Measurements from ENCODE around the gene ABLIM2.

Gene ABLIM2

DNA sequence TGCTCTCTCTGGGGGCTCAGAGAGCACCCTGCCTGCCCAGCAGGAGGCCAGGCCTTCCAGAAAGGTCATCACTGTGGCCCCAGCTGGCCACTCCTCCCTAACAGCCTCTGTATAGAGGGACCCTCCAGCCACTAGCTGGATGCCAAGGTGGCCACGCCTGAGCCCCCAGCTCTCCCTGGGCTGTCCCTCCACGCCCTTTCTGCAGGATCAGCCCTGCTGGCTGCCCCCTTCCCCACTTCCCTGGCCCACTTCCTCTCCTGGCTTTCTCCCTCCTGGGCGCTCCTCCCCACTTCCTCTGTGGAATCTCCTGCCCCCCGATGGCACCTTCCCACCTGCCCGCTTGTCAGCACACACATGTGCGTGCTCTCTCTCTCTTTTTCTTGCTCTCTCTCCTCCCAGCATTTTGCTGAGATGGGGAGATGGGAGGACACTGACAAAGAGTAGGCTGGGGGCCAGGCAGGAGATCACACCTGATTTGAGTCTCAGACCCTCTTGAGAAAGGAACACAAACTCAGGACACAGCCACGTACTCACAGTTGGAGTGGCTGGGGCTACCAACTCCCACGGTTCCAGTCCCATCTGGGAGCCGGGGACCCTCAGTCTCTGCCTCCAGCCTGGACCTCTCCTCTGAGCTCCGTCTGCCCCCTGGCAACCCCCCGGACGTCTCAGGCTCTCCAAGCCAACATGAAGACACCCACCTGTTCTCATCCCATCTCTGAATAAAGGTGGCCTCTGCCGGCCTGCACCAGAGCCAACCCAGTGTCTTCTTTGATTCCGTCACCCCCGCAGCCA, 156.9 kb downstream of the ABLIM2 start:
- H2AFZ ChIP-seq (ENCODE audit: low read depth, low read length, severe bottlenecking): no peak overlapping the region
- H3K36me3 ChIP-seq (ENCODE audit: low read length): no peaks in the 10 kb centered on the region
- no peak overlapping the region for H3K9ac ChIP-seq (ENCODE audit: low read length)
- H3K9me2 ChIP-seq (replicated peaks; ENCODE audit: insufficient read depth, low read length): no peaks in the 10 kb centered on the region
- no peak overlapping the region for H3K4me2 ChIP-seq (ENCODE audit: low read depth, low read length, poor library complexity, severe bottlenecking)
- no peak overlapping the region for H3K27ac ChIP-seq (ENCODE audit: low read depth, low read length)
- H4K20me1 ChIP-seq (ENCODE audit: low read depth, low read length): no peaks in the 10 kb centered on the region
- no peaks in the 10 kb centered on the region for H3K79me2 ChIP-seq (ENCODE audit: insufficient read depth, low read length)
- H3K9me3 ChIP-seq (ENCODE audit: insufficient read depth, low read length): no peaks in the 10 kb centered on the region
- no peaks in the 10 kb centered on the region for H3K27me3 ChIP-seq (ENCODE audit: low read length)
- no peak overlapping the region for H3K4me3 ChIP-seq (ENCODE audit: insufficient read depth, low read length, poor library complexity, severe bottlenecking)
- H3F3A ChIP-seq (ENCODE audit: insufficient read depth): no peaks in the 10 kb centered on the region
- TF ChIP-seq, protein P1, sequence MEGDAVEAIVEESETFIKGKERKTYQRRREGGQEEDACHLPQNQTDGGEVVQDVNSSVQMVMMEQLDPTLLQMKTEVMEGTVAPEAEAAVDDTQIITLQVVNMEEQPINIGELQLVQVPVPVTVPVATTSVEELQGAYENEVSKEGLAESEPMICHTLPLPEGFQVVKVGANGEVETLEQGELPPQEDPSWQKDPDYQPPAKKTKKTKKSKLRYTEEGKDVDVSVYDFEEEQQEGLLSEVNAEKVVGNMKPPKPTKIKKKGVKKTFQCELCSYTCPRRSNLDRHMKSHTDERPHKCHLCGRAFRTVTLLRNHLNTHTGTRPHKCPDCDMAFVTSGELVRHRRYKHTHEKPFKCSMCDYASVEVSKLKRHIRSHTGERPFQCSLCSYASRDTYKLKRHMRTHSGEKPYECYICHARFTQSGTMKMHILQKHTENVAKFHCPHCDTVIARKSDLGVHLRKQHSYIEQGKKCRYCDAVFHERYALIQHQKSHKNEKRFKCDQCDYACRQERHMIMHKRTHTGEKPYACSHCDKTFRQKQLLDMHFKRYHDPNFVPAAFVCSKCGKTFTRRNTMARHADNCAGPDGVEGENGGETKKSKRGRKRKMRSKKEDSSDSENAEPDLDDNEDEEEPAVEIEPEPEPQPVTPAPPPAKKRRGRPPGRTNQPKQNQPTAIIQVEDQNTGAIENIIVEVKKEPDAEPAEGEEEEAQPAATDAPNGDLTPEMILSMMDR (IDR thresholded peaks at IDR 0.05; ENCODE audit: insufficient read depth, low read length, poor library complexity, severe bottlenecking): no peak
- no peak for TF ChIP-seq EZH2phosphoT487 (conservative IDR thresholded peaks at IDR 0.05; ENCODE audit: low read length)

DNA sequence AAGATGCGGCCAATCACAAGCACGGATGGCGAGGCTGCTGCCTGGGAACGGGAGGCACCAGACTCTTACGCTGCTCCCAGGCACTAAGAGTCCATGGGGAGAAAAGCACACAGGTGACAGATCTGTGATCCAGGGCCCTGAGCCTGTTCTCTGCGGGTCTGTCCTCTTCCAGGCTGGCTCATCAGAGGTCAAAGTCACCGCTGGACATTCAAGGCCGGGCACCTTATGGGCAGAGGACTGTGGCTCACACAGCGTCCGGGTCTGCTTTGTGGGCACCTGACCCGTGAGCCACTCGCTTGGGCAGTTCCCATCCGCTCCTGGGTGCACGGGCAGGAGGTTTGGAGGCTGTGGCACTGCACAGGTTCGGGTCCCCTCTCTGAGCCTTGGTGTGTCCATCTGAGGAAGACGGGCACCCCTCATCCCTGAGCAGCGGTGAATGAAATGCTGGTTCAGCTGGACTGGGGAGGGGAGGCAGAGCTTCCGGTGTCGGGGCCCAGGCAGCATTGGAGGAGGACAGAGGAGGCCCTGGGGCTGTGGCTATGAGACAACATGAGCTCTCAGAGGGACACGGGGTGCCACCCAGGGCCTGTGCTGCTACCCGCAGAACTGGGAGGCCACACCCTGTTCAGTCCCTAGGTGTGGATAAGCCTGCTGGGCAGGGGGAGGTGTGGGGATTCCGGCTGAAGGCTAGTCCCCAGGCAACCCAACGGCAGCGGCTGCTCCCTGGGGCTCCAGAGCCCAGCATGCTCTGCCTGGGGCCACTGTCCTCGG, 157.7 kb downstream of the ABLIM2 start:
- Histone ChIP-seq H3K4me3 (ENCODE audit: insufficient read depth, low read length, poor library complexity, severe bottlenecking) (no peak overlapping the region), H3K36me3 (ENCODE audit: low read length) (no peaks in the 10 kb centered on the region), H4K20me1 (ENCODE audit: low read depth, low read length) (no peaks in the 10 kb centered on the region), H2AFZ (ENCODE audit: low read depth, low read length, severe bottlenecking) (no peak overlapping the region), H3K79me2 (ENCODE audit: insufficient read depth, low read length) (no peaks in the 10 kb centered on the region), H3K27me3 (ENCODE audit: low read length) (no peaks in the 10 kb centered on the region), H3K4me2 (ENCODE audit: low read depth, low read length, poor library complexity, severe bottlenecking) (no peak overlapping the region), H3F3A (ENCODE audit: insufficient read depth) (no peaks in the 10 kb centered on the region), H3K9me2 (replicated peaks; ENCODE audit: insufficient read depth, low read length) (no peaks in the 10 kb centered on the region), H3K9me3 (ENCODE audit: insufficient read depth, low read length) (no peaks in the 10 kb centered on the region), H3K9ac (ENCODE audit: low read length) (no peak overlapping the region), H3K27ac (ENCODE audit: low read depth, low read length) (no peak overlapping the region)
- TF ChIP-seq EZH2phosphoT487 (conservative IDR thresholded peaks at IDR 0.05; ENCODE audit: low read length): no peak
- TF ChIP-seq, protein P1 (IDR thresholded peaks at IDR 0.05; ENCODE audit: insufficient read depth, low read length, poor library complexity, severe bottlenecking): no peak

DNA sequence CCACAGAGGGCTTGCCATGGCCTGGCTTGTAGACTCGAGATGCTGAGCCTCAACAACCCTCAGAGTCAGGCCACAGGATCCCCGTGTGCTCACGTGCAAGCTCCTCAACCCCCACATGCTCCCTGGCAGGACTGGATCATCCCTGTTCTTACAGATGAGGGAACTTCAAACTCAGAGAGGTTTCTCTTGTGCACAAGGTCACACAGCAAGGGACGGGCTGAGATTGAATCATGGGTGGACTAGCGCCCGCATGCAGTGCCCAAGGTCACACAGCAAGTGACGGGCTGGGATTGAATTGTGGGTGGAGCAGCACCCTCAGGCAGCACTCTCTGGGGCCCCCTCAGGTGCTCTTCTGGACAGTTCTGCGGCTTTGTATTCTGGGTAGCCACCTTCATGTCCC, 158.4 kb downstream of the ABLIM2 start:
- H3K27me3 ChIP-seq (ENCODE audit: low read length): no peaks in the 10 kb centered on the region
- H3K9me2 ChIP-seq (replicated peaks; ENCODE audit: insufficient read depth, low read length): no peaks in the 10 kb centered on the region
- no peak for TF ChIP-seq EZH2phosphoT487 (conservative IDR thresholded peaks at IDR 0.05; ENCODE audit: low read length)
- TF ChIP-seq, protein P1 (IDR thresholded peaks at IDR 0.05; ENCODE audit: insufficient read depth, low read length, poor library complexity, severe bottlenecking): no peak
- no peak overlapping the region for H3K4me3 ChIP-seq (ENCODE audit: insufficient read depth, low read length, poor library complexity, severe bottlenecking)
- no peak overlapping the region for H2AFZ ChIP-seq (ENCODE audit: low read depth, low read length, severe bottlenecking)
- H4K20me1 ChIP-seq (ENCODE audit: low read depth, low read length): no peaks in the 10 kb centered on the region
- no peaks in the 10 kb centered on the region for H3K9me3 ChIP-seq (ENCODE audit: insufficient read depth, low read length)
- H3K4me2 ChIP-seq (ENCODE audit: low read depth, low read length, poor library complexity, severe bottlenecking): no peak overlapping the region
- no peak overlapping the region for H3K27ac ChIP-seq (ENCODE audit: low read depth, low read length)
- H3K79me2 ChIP-seq (ENCODE audit: insufficient read depth, low read length): no peaks in the 10 kb centered on the region
- H3F3A ChIP-seq (ENCODE audit: insufficient read depth): no peaks in the 10 kb centered on the region
- no peaks in the 10 kb centered on the region for H3K36me3 ChIP-seq (ENCODE audit: low read length)
- no peak overlapping the region for H3K9ac ChIP-seq (ENCODE audit: low read length)
